ENCODE measurements around the gene PRPF19. TPM values are rescaled to one million over a fixed set of nuclear protein-coding genes. Genes with fewer than 3 reads are reported as not detected.

PRPF19 gene
- total RNA-seq, 2 experiments from 2014 or later = 148 to 197 TPM

DNA sequence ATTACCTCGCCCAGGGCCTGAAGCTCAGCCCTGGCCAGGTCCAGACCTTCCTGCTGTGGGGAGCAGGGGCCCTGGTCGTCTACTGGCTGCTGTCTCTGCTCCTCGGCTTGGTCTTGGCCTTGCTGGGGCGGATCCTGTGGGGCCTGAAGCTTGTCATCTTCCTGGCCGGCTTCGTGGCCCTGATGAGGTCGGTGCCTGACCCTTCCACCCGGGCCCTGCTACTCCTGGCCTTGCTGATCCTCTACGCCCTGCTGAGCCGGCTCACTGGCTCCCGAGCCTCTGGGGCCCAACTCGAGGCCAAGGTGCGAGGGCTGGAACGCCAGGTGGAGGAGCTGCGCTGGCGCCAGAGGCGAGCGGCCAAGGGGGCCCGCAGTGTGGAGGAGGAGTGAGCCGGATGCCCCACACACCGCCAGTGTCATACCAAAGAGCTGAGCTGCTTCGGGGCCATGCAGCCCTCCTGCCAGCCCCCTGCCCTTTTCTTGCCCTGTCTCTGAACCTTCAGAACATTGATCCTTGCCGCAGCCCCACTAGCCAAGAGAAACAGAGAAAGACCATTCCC, 15.5 kb upstream of the PRPF19 start:
- CTCF ChIA-PET = interaction anchor here (0.7 kb wide), 1 partner anchor 19 kb away, joined by 3 read pairs; no protein-coding TSS in a partner anchor
- peaks cover 31% of the 10 kb centered on the region for H3K4me1 Mint-ChIP-seq
- no peak for ATAC-seq

DNA sequence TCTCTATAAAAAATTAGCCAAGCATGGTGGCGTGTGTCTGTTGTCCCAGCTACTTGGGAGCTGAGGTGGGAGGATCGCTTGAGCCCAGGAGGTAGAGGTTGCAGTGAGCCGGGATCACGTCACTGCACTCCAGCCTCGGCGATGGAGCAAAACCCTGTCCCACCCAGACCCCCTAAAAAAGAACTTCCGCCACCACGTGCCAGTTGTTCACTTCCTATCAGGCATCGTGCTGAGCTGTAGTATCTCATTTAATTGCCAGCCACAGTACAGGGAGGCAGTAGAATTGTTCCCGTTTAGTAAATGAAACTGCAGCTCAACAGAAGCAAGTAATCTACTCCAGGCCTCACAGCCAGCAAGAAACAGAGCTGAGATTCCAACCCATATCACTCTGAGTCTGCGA, 14.9 kb upstream of the PRPF19 start:
- Mint-ChIP-seq H3K4me3 (no peak overlapping the region), H3K4me1 (peaks cover 35% of the 10 kb centered on the region), H3K27me3 (peaks cover 7% of the 10 kb centered on the region), H3K36me3 (ENCODE audit: low read depth) (peaks cover 51% of the 10 kb centered on the region), H3K27ac (no peak overlapping the region), H3K9me3 (ENCODE audit: low read depth) (no peaks in the 10 kb centered on the region)
- ChIA-PET POLR2A (no interaction called here), CTCF (interaction anchor here (0.7 to 0.8 kb wide), 2 partner anchors 20 to 205 kb away, joined by 3 read pairs; no protein-coding TSS in a partner anchor)
- DNase-seq (no peak), ATAC-seq (no peak)
- intact Hi-C loops (cut with DNase I, micrococcal nuclease) = no loop called here

More for the DNA sequence above, 15.5 kb upstream of the PRPF19 start:
- intact Hi-C loops (cut with DNase I, micrococcal nuclease) = no loop called here
- H3K36me3 Mint-ChIP-seq (ENCODE audit: low read depth) = peaks cover 49% of the 10 kb centered on the region
- no peak overlapping the region for H3K4me3 Mint-ChIP-seq
- no peak overlapping the region for H3K27ac Mint-ChIP-seq
- H3K9me3 Mint-ChIP-seq (ENCODE audit: low read depth) = no peaks in the 10 kb centered on the region
- peaks cover 12% of the 10 kb centered on the region for H3K27me3 Mint-ChIP-seq
- DNase-seq = no peak
- POLR2A ChIA-PET = no interaction called here

DNA sequence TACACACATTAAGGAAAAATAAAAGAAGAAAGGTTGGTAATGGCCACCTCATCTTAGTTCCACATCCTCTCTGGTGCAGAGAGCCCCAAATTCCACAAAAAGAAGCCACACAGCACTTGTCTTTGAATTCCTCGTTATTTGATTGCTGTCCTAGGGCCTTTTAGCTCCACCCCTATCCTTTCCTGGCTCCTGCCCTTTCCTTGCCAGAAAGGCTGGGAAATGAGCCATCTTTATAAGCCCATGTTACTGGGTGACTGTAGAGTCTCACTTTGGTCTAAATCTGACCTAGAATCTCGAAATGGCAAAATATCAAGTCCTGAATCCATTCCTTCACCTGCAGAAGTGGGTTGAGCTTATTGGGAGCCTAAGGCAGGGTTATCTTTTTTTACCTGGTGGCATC, 13.6 kb upstream of the PRPF19 start:
- no peaks in the 10 kb centered on the region for H3K27me3 Mint-ChIP-seq
- ATAC-seq (no peak), DNase-seq (no peak)
- CTCF ChIA-PET = no interaction called here
- H3K36me3 Mint-ChIP-seq (ENCODE audit: low read depth) = peaks cover 57% of the 10 kb centered on the region
- intact Hi-C loops (cut with DNase I, micrococcal nuclease) = loop anchor here in 1 of 2 experiments (5.0 kb wide), 1 partner anchor 142 kb away; no protein-coding TSS in a partner anchor
- H3K4me1 Mint-ChIP-seq = peaks cover 34% of the 10 kb centered on the region
- no peak overlapping the region for H3K4me3 Mint-ChIP-seq
- POLR2A ChIA-PET = interaction anchor here (0.6 kb wide), 1 partner anchor 257 kb away, joined by 3 read pairs; no protein-coding TSS in a partner anchor
- H3K27ac Mint-ChIP-seq = no peak overlapping the region
- H3K9me3 Mint-ChIP-seq (ENCODE audit: low read depth) = no peaks in the 10 kb centered on the region

DNA sequence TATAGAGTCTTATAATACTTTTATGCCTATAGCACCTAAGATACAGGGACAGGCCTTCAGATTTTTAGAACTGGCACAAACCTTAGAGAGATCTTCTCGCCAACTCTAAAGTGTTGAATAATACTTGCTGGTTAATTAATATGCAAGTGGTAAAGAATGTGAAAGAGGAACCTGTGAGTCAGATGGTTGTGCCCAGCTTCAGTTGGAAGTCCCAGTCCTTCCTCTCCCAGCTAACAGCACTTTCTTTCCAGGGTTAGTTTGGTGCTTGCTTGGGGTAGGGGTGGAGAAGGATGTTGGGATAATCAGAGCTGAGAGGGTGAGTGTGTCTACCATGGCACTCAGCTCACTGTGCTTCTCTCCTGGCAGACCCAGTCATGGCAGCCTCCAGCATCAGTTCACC, 12.9 kb upstream of the PRPF19 start:
- Mint-ChIP-seq H3K4me1 (peaks cover 34% of the 10 kb centered on the region), H3K36me3 (ENCODE audit: low read depth) (peaks cover 57% of the 10 kb centered on the region), H3K27me3 (no peaks in the 10 kb centered on the region), H3K9me3 (ENCODE audit: low read depth) (no peaks in the 10 kb centered on the region), H3K27ac (no peak overlapping the region), H3K4me3 (no peak overlapping the region)
- CTCF ChIA-PET = interaction anchor here (0.7 to 1.1 kb wide), 2 partner anchors 15 to 51 kb away, joined by 3 read pairs; no protein-coding TSS in a partner anchor
- ATAC-seq (no peak), DNase-seq (no peak)
- POLR2A ChIA-PET = no interaction called here
- intact Hi-C loops (cut with DNase I, micrococcal nuclease) = loop anchor here in 1 of 2 experiments (5.0 kb wide), 1 partner anchor 143 kb away; no protein-coding TSS in a partner anchor

DNA sequence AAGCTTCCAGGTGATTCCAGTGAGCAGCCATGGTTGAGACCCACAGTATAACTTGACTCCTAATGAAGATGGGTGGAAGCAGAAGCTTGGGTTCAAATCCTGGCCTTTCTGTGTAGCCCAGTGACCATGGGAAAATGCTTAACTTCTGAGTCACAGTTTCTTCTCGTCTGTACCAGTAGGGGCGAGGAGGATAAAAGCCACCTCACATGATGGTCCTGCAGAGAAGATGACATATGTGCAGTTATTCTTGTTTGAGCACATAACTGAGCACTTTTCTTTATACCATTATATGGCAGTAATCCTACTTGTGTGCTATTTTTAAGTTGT, 12.5 kb upstream of the PRPF19 start:
- POLR2A ChIA-PET = no interaction called here
- Mint-ChIP-seq H3K27me3 (no peaks in the 10 kb centered on the region), H3K36me3 (ENCODE audit: low read depth) (peaks cover 57% of the 10 kb centered on the region)

DNA sequence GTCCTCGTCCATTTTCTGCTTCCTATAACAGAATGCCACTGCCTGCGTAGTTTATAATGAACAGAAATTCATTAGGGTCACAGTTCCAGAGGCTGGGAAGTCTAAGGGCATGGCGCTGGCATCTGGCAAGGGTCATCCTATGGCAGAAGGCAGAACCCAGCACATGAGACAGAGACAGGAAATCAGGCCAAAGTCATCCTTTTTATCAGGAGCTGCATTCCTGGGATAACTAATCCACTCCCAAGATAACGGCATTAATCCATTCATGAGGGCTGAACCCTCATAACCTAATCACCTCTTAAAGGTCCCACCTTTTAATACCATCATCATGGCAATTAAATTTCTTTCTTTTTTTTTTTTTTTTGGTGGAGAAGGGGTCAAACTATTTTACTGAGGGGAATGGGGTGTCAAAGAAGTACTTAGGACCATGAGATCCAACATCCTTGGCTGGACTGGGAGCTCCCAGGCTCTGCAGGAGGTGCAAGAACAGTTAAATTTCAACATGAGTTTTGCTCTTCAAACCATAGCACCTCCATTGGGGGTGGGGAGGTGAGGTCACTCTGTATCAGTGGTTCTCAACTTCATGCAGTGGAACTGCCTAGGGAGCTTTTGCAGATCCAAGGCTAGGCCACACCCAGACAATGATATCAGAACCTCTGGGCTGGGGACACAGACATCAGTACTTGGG, 12.0 kb upstream of the PRPF19 start:
- Mint-ChIP-seq H3K27ac (no peak overlapping the region), H3K9me3 (ENCODE audit: low read depth) (no peaks in the 10 kb centered on the region), H3K36me3 (ENCODE audit: low read depth) (peaks cover 53% of the 10 kb centered on the region), H3K27me3 (no peaks in the 10 kb centered on the region), H3K4me1 (peaks cover 34% of the 10 kb centered on the region), H3K4me3 (no peak overlapping the region)
- no peak for DNase-seq
- POLR2A ChIA-PET = interaction anchor here (0.7 kb wide), 1 partner anchor 10 kb away, joined by 5 read pairs; no protein-coding TSS in a partner anchor
- intact Hi-C loops (cut with DNase I, micrococcal nuclease) = loop anchor here in 1 of 2 experiments (5.0 kb wide), 1 partner anchor 144 kb away; no protein-coding TSS in a partner anchor
- CTCF ChIA-PET = interaction anchor here (0.5 to 1.1 kb wide), 4 partner anchors 14 to 376 kb away, joined by 3 read pairs; partner anchors contain the start of gene VWCE
- no peak for ATAC-seq

More for the DNA sequence above, 12.5 kb upstream of the PRPF19 start:
- Mint-ChIP-seq H3K27ac (no peak overlapping the region), H3K4me1 (peaks cover 31% of the 10 kb centered on the region), H3K4me3 (no peak overlapping the region), H3K9me3 (ENCODE audit: low read depth) (no peaks in the 10 kb centered on the region)
- intact Hi-C loops (cut with DNase I, micrococcal nuclease) = loop anchor here in 1 of 2 experiments (5.0 kb wide), 1 partner anchor 143 kb away; no protein-coding TSS in a partner anchor
- ATAC-seq (no peak), DNase-seq (no peak)
- CTCF ChIA-PET = interaction anchor here (0.5 to 1.1 kb wide), 4 partner anchors 14 to 376 kb away, joined by 3 read pairs; partner anchors contain the start of gene VWCE

DNA sequence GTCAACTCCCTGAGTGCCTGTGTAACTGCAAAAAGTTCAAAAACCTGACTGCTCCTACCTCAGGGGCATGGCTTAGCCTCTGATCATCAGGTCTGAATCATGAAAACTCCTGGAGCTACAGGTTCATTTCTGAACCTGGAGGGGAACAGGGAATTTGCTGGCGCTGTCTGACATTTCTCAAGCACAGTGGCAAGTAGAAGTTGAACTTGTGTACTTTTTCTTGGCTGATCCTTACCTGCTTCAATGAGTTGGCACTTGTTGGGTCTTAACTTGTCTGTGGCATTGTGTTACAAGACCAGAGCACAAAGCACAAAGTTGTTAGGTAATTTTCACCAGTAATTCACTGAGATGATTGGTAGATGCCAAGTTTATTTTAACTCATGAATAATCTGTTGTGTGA, 10.9 kb upstream of the PRPF19 start:
- Mint-ChIP-seq H3K36me3 (ENCODE audit: low read depth) (peaks cover 43% of the 10 kb centered on the region), H3K27me3 (no peaks in the 10 kb centered on the region), H3K9me3 (ENCODE audit: low read depth) (no peaks in the 10 kb centered on the region), H3K4me3 (no peak overlapping the region), H3K4me1 (peaks cover 45% of the 10 kb centered on the region), H3K27ac (no peak overlapping the region)
- DNase-seq (no peak), ATAC-seq (no peak)
- POLR2A ChIA-PET = interaction anchor here (0.7 kb wide), 2 partner anchors 11 kb away, joined by 4 to 5 read pairs; partner anchors contain the start of gene PRPF19
- CTCF ChIA-PET = interaction anchor here (0.8 kb wide), 1 partner anchor 834 kb away, joined by 3 read pairs; no protein-coding TSS in a partner anchor
- intact Hi-C loops (cut with DNase I, micrococcal nuclease) = loop anchor here in 1 of 2 experiments (5.0 kb wide), 1 partner anchor 145 kb away; no protein-coding TSS in a partner anchor

DNA sequence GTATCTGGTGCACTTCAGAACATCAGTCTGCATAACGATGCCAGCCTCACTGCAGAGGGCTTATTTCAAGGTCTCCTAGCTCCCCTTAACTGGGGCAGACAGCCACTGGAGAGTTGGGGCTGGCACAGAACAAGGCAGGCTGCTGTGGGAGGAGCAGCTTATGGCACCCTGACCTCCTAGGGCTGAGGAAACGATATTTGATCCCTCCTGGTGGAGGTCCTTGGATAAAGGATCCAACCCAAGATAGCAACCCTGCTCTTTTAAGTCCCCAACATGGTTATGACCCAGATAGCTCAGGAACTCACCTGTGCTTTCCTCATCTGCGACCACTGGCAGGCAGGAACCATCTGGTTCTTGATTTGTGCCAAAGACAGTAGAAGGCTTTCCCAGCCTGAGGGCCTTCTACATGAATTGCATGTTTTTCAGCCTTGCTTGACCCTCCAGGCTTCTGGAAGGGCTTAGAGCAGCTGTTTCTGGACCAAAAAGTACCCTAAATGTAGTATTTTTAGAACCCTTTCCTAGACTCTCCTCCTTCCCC, 10.4 kb upstream of the PRPF19 start:
- Mint-ChIP-seq H3K36me3 (ENCODE audit: low read depth) (peaks cover 39% of the 10 kb centered on the region), H3K27ac (no peak overlapping the region), H3K4me3 (no peak overlapping the region), H3K9me3 (ENCODE audit: low read depth) (no peaks in the 10 kb centered on the region), H3K4me1 (peaks cover 50% of the 10 kb centered on the region), H3K27me3 (no peaks in the 10 kb centered on the region)
- POLR2A ChIA-PET = interaction anchor here (0.7 to 0.9 kb wide), 2 partner anchors 10 to 252 kb away, joined by 3 to 4 read pairs; partner anchors contain the start of gene PRPF19
- intact Hi-C loops (cut with DNase I, micrococcal nuclease) = loop anchor here in 1 of 2 experiments (5.0 kb wide), 1 partner anchor 146 kb away; no protein-coding TSS in a partner anchor
- ATAC-seq = no peak
- DNase-seq = no peak
- CTCF ChIA-PET = interaction anchor here (0.8 to 1.4 kb wide), 2 partner anchors 49 to 834 kb away, joined by 3 read pairs; no protein-coding TSS in a partner anchor

DNA sequence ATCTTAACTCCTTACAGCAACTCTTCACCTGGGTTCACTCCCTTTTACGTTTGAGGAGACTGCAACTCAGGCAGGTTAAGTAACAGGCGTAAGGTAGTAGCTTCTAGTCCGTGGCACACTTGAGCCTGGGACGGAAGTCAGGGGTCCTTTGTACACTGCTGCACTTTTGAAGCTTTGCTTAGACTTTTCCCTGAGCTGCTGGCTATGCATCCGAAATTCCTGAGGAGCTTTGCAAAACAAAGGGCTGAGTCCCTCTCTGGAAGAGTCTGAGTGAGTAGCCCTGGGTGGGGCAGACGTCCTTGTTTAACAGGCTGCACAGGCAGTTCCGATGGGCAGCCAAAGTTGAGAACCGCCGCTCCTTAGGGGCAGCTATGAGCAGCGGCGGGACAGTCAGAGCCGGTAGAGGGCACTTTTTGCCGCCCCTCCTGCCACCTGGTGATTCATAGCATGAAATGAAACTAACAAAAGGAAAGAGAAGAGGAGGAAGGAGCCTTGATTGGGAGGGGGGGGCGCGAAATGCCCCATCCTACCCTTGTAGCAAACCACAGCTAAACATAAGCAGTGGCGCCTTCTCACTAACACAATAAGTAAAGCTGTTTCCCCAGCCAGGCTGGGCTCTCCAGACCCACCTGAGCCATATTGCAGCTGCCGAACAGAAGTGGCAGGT, 9.0 kb upstream of the PRPF19 start:
- ChIA-PET CTCF (interaction anchor here (0.6 to 1.8 kb wide), 13 partner anchors 9 to 252 kb away, joined by 3 to 9 read pairs (median 3); partner anchors contain the start of genes PRPF19 and TMEM132A), POLR2A (interaction anchor here (0.6 to 2.9 kb wide), 7 partner anchors 9 to 224 kb away, joined by 3 to 16 read pairs (median 5); partner anchors contain the start of genes PRPF19 and TMEM132A)
- peaks cover 62% of the 10 kb centered on the region for H3K4me1 Mint-ChIP-seq
- intact Hi-C loops (cut with DNase I, micrococcal nuclease) = loop anchor here (1.0 to 5.0 kb wide), 6 partner anchors 35 to 417 kb away; partner anchors contain the start of genes DDB1 (in 1 of the 2) and TKFC (in 1 of the 2)
- H3K9me3 Mint-ChIP-seq (ENCODE audit: low read depth) = no peaks in the 10 kb centered on the region
- no peaks in the 10 kb centered on the region for H3K27me3 Mint-ChIP-seq
- peak overlapping the region; percentile 77 for H3K27ac Mint-ChIP-seq
- peak overlapping the region; percentile 87 for H3K4me3 Mint-ChIP-seq
- H3K36me3 Mint-ChIP-seq (ENCODE audit: low read depth) = peaks cover 25% of the 10 kb centered on the region
- peak; percentile 47 for ATAC-seq
- DNase-seq = peak; percentile 82

DNA sequence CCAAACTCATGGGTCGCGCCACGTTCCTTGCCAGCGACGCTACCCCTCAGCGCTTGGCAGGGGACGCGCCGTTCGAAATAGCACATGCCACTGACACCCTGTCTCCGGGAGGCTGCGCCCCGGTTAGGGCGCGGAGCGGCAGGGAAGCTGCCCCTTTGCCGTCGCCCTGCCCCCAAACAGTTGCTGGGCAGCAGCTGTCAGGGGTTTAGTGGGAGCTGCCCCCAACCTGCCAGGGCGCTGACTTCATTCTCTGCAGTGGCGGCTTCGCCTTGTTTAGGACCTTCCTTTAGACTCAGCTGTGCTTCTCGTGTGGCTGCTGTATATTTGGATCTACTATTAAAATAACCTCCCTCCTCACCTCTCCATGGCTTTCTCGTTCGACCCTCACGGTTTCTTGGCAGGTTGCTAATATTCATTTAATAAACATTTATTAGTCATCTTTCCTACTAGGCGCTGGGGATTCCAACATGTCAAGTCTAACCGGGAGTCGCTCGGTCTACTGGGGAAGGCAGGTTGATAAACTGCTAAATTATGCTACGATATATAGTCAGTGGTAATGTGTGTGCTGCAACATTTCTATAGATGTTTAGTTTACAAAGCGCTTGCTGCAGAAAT, 8.4 kb upstream of the PRPF19 start:
- intact Hi-C loops (cut with DNase I, micrococcal nuclease) = loop anchor here (1.0 to 5.0 kb wide), 14 partner anchors 8 to 448 kb away; partner anchors contain the start of genes PRPF19 (in 2 of the 2), CCDC86 (in 1 of the 2), DDB1 (in 1 of the 2) and TKFC (in 1 of the 2)
- H3K27ac Mint-ChIP-seq = peak overlapping the region; percentile 77
- ChIA-PET CTCF (interaction anchor here (0.6 to 1.8 kb wide), 11 partner anchors 9 to 471 kb away, joined by 3 to 9 read pairs (median 3); partner anchors contain the start of gene PRPF19), POLR2A (interaction anchor here (0.6 to 2.9 kb wide), 9 partner anchors 9 to 515 kb away, joined by 3 to 16 read pairs (median 5); partner anchors contain the start of genes CPSF7, PRPF19, SDHAF2 and TMEM132A)
- peak overlapping the region; percentile 87 for H3K4me3 Mint-ChIP-seq
- peak; percentile 66 for DNase-seq
- peaks cover 20% of the 10 kb centered on the region for H3K36me3 Mint-ChIP-seq (ENCODE audit: low read depth)
- ATAC-seq = peak; percentile 15
- H3K9me3 Mint-ChIP-seq (ENCODE audit: low read depth) = no peaks in the 10 kb centered on the region
- H3K27me3 Mint-ChIP-seq = no peaks in the 10 kb centered on the region
- peaks cover 64% of the 10 kb centered on the region for H3K4me1 Mint-ChIP-seq
